WTC11 (cell line): ENCODE results near the gene PTPRG.

Source experiments
- EMX1 ChIP-seq: fragments of 250-450 bp; sonication (Bioruptor Pico); IDR thresholded peaks from 2 replicates; pipeline ENCODE4 v1.8.0; 2021; ENCODE audit warnings: mild to moderate bottlenecking
- MLX ChIP-seq: sonication (generic); formaldehyde crosslinking; IDR thresholded peaks from 2 replicates; pipeline ENCODE4 v1.8.1; 2023; ENCODE audit warnings: mild to moderate bottlenecking, missing genetic modification reagents, moderate library complexity
- TF ChIP-seq, protein P1 (sequence below): fragments of 200-600 bp; IDR thresholded peaks from 2 replicates; pipeline ENCODE4 v1.8.0; 2022; ENCODE audit warnings: antibody characterized with exemption
- TF ChIP-seq, protein P2 (sequence below): fragments of 250-450 bp; sonication (Bioruptor Pico); IDR thresholded peaks from 2 replicates; pipeline ENCODE4 v1.9.0; 2021; ENCODE audit warnings: mild to moderate bottlenecking

DNA sequence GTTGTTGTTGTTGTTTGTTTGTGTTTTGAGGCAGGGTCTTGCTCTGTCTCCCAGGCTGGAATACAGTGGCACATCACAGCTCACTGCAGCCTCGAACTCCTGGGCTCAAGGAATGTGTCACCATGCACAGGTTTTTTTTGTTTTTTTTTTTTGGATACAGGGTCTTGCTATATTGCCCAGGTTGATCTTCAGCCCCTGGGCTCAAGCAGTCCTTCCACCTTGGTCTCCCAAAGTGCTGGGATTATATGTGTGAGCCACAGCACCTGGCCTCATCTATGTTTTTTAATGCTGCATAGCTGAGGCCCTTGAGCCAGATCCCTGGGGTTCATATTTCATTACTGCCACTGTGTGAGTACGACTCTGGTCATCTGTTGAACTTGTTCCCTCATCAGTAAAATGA lies 459.3 kb downstream of the PTPRG start:
- TF ChIP-seq EMX1 (CRISPR knock-in tag): no peak
- TF ChIP-seq MLX (CRISPR knock-in tag): no peak
- TF ChIP-seq, protein P1, sequence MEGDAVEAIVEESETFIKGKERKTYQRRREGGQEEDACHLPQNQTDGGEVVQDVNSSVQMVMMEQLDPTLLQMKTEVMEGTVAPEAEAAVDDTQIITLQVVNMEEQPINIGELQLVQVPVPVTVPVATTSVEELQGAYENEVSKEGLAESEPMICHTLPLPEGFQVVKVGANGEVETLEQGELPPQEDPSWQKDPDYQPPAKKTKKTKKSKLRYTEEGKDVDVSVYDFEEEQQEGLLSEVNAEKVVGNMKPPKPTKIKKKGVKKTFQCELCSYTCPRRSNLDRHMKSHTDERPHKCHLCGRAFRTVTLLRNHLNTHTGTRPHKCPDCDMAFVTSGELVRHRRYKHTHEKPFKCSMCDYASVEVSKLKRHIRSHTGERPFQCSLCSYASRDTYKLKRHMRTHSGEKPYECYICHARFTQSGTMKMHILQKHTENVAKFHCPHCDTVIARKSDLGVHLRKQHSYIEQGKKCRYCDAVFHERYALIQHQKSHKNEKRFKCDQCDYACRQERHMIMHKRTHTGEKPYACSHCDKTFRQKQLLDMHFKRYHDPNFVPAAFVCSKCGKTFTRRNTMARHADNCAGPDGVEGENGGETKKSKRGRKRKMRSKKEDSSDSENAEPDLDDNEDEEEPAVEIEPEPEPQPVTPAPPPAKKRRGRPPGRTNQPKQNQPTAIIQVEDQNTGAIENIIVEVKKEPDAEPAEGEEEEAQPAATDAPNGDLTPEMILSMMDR: no peak
- TF ChIP-seq, protein P2, sequence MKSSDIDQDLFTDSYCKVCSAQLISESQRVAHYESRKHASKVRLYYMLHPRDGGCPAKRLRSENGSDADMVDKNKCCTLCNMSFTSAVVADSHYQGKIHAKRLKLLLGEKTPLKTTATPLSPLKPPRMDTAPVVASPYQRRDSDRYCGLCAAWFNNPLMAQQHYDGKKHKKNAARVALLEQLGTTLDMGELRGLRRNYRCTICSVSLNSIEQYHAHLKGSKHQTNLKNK (CRISPR knock-in tag): no peak
